HepG2 (cell line): ENCODE results near the gene TAOK3. TPM values are rescaled to one million over a fixed set of nuclear protein-coding genes. Genes with fewer than 3 reads are reported as not detected.

Source experiments
- BCL6 ChIP-seq: IDR thresholded peaks from 2 replicates; pipeline ENCODE4 v1.6.1; 2016; ENCODE audit warnings: missing genetic modification reagents, missing compliant biosample characterization
- ETV6 ChIP-seq: sonication (generic); formaldehyde crosslinking; conservative IDR thresholded peaks from 2 replicates; pipeline ENCODE4 v1.4.0; 2020; ENCODE audit warnings: missing genetic modification reagents
- GTF2F1 ChIP-seq: fragments of 150-350 bp; IDR thresholded peaks from 2 replicates; pipeline ENCODE4 v1.6.1; 2014; ENCODE audit warnings: low read length
- JDP2 ChIP-seq: sonication (generic); formaldehyde crosslinking; IDR thresholded peaks from 2 replicates; pipeline ENCODE4 v1.8.1; 2022; ENCODE audit warnings: missing genetic modification reagents, borderline replicate concordance
- ONECUT2 ChIP-seq: sonication (generic); formaldehyde crosslinking; IDR thresholded peaks from 2 replicates; pipeline ENCODE4 v1.4.0; 2020; ENCODE audit warnings: missing genetic modification reagents
- PAWR ChIP-seq: sonication (generic); formaldehyde crosslinking; IDR thresholded peaks from 2 replicates; pipeline ENCODE4 v1.4.0; 2020; ENCODE audit warnings: missing genetic modification reagents, mild to moderate bottlenecking, borderline replicate concordance
- PPARG ChIP-seq: conservative IDR thresholded peaks from 2 replicates; pipeline ENCODE4 v1.6.1; 2016; ENCODE audit warnings: missing biosample characterization, missing genetic modification reagents
- RBAK ChIP-seq: sonication (generic); formaldehyde crosslinking; IDR thresholded peaks from 2 replicates; pipeline ENCODE4 v1.5.1; 2020; ENCODE audit warnings: mild to moderate bottlenecking, missing genetic modification reagents
- SMAD1 ChIP-seq: sonication (generic); formaldehyde crosslinking; IDR thresholded peaks from 2 replicates; pipeline ENCODE4 v1.4.0; 2020; ENCODE audit warnings: missing genetic modification reagents, low read depth, mild to moderate bottlenecking, borderline replicate concordance
- ZNF30 ChIP-seq: sonication (generic); formaldehyde crosslinking; IDR thresholded peaks from 2 replicates; pipeline ENCODE4 v1.5.0; 2020; ENCODE audit warnings: mild to moderate bottlenecking, missing genetic modification reagents
- ZNF564 ChIP-seq: sonication (generic); formaldehyde crosslinking; IDR thresholded peaks from 2 replicates; pipeline ENCODE4 v1.8.1; 2023; ENCODE audit warnings: mild to moderate bottlenecking, missing genetic modification reagents
- ZNF572 ChIP-seq: sonication (generic); formaldehyde crosslinking; IDR thresholded peaks from 2 replicates; pipeline ENCODE4 v1.5.1; 2020; ENCODE audit warnings: mild to moderate bottlenecking, missing genetic modification reagents
- ZNF790 ChIP-seq: sonication (generic); formaldehyde crosslinking; IDR thresholded peaks from 2 replicates; pipeline ENCODE4 v1.8.0; 2022; ENCODE audit warnings: missing genetic modification reagents, mild to moderate bottlenecking, borderline replicate concordance
- ZZZ3 ChIP-seq: sonication (generic); formaldehyde crosslinking; IDR thresholded peaks from 2 replicates; pipeline ENCODE4 v1.4.0; 2020; ENCODE audit warnings: missing genetic modification reagents, mild to moderate bottlenecking, borderline replicate concordance
- polyA plus RNA-seq, 8 experiments: library from polyadenylated mRNA; depleted of rRNA in 3 of 8; stranded (reverse) in 7 of 8; unstranded in 1 of 8; fragments of >200 nt; fragmentation: Illumina TruSeq in 4 of 8; extraction: Trizol in 4 of 8; gene quantifications; 2 replicates each; pipeline versions ENCODE4 v1.2.1 to v1.2.3, GENCODE V29; 2011 to 2016; ENCODE audit warnings: low read depth in 4 of 8, missing spikeins in 1 of 8, mixed read lengths in 1 of 8; ENCODE audit not compliant: insufficient read depth in 1 of 8
- total RNA-seq, 5 experiments: library from RNA; depleted of rRNA; stranded (reverse); fragments of >200 nt; fragmentation: Illumina TruSeq; extraction: Trizol; gene quantifications; 2 replicates each; pipeline ENCODE4 v1.2.3, GENCODE V29; 2016; ENCODE audit warnings: low read depth in 1 of 5
- TF ChIP-seq, protein P1 (sequence below): sonication (generic); formaldehyde crosslinking; IDR thresholded peaks from 2 replicates; pipeline ENCODE4 v1.4.0; 2020; ENCODE audit warnings: missing genetic modification reagents, borderline replicate concordance
- TF ChIP-seq, protein P2 (sequence below): sonication (generic); formaldehyde crosslinking; IDR thresholded peaks from 2 replicates; pipeline ENCODE4 v1.5.1; 2020; ENCODE audit warnings: missing genetic modification reagents, mild to moderate bottlenecking, borderline replicate concordance
- TF ChIP-seq, protein P3 (sequence below): sonication (generic); formaldehyde crosslinking; IDR thresholded peaks from 2 replicates; pipeline ENCODE4 v1.5.0; 2020; ENCODE audit warnings: missing genetic modification reagents, mild to moderate bottlenecking, borderline replicate concordance
- TF ChIP-seq, protein P4 (sequence below): sonication (generic); formaldehyde crosslinking; IDR thresholded peaks from 2 replicates; pipeline ENCODE4 v1.5.1; 2020; ENCODE audit warnings: missing genetic modification reagents, mild to moderate bottlenecking, borderline replicate concordance
- TF ChIP-seq, protein P5 (sequence below): sonication (generic); formaldehyde crosslinking; IDR thresholded peaks from 2 replicates; pipeline ENCODE4 v1.4.0; 2020; ENCODE audit warnings: mild to moderate bottlenecking, missing genetic modification reagents
- TF ChIP-seq, protein P6 (sequence below): sonication (generic); formaldehyde crosslinking; IDR thresholded peaks from 2 replicates; pipeline ENCODE4 v1.5.1; 2020; ENCODE audit warnings: missing genetic modification reagents, mild to moderate bottlenecking, borderline replicate concordance

Gene TAOK3
- total and polyA plus RNA-seq, 2 of the 13 experiments (the other 11 are each of a cell fraction or from before 2014, with no cell fraction given), result 10.4 to 12.3 TPM

DNA sequence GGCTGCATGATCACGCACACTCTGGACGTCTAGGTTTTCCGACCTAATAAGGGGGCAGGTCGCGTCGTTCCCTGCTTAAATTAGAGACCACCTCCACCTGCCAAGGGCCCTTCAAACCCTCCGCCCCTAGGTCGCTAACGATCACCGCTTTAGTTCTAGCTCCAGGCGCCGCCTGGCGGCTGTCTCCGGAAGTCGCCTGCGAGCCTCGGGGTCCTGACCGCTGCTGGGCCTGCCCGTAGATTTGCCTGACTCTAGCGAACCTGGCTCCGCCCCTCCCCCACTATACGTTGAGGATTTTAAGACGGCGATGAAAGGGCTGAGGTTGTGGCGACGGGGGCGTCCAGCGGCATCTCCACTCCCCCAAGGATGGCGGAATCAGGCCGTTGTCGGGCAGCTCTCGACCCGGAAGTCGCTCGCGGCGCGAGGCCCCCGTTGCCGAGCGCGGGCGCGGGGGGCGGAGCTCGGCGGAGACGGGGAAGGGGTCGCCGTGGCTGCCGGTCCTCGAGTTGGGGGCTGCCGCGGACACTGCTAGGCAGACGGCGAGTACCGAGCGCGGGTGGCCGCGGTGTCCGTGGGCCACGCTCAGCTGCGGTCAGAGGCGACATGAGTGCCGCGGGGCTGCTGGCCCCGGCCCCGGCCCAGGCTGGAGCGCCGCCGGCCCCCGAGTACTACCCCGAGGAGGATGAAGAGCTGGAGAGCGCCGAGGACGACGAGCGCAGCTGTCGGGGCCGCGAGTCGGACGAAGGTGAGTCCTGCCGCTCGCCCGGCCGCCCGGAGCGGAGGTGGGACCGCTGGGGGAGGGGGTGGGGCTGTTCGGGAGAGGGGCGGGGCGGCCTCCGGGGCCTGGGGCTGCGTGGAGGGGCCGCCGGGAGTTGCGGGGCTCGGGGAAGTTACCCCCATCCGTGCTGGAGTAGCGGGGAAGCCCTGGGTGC lies 3.6 kb upstream of the TAOK3 start, which contains the start of gene SUDS3 (continued):
- TF ChIP-seq ZNF564 (CRISPR knock-in tag), result peak; percentile 78; the same call in 1 of the 2 replicates
- no peak for TF ChIP-seq SMAD1 (CRISPR knock-in tag)
- no peak for TF ChIP-seq ZNF790
- peak; percentile 43; the same call in 1 of the 2 replicates for TF ChIP-seq ZZZ3 (CRISPR knock-in tag)
- TF ChIP-seq, protein P1, sequence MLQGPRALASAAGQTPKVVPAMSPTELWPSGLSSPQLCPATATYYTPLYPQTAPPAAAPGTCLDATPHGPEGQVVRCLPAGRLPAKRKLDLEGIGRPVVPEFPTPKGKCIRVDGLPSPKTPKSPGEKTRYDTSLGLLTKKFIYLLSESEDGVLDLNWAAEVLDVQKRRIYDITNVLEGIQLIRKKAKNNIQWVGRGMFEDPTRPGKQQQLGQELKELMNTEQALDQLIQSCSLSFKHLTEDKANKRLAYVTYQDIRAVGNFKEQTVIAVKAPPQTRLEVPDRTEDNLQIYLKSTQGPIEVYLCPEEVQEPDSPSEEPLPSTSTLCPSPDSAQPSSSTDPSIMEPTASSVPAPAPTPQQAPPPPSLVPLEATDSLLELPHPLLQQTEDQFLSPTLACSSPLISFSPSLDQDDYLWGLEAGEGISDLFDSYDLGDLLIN (CRISPR knock-in tag), result no peak
- TF ChIP-seq, protein P2, sequence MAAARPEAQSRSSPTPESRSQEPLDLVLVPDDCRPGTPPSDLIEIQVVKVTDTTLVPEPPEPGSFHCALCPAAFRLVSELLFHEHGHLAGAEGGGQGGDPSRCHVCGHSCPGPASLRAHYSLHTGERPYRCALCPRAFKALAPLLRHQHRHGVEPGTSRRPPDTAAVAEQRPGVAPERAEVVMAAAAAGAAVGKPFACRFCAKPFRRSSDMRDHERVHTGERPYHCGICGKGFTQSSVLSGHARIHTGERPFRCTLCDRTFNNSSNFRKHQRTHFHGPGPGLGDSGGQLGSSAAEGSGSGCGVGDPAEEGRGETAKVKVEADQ (CRISPR knock-in tag), result peak; percentile 53; the same call in 1 of the 2 replicates
- TF ChIP-seq, protein P3, sequence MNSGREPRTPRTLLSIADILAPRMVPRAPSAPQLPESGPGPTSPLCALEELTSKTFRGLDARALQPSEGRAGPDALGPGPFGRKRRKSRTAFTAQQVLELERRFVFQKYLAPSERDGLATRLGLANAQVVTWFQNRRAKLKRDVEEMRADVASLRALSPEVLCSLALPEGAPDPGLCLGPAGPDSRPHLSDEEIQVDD (CRISPR knock-in tag), result no peak
- TF ChIP-seq RBAK (CRISPR knock-in tag), result no peak
- TF ChIP-seq BCL6, result peak; percentile 38
- peak; percentile 97 for TF ChIP-seq ZNF572
- TF ChIP-seq, protein P4, sequence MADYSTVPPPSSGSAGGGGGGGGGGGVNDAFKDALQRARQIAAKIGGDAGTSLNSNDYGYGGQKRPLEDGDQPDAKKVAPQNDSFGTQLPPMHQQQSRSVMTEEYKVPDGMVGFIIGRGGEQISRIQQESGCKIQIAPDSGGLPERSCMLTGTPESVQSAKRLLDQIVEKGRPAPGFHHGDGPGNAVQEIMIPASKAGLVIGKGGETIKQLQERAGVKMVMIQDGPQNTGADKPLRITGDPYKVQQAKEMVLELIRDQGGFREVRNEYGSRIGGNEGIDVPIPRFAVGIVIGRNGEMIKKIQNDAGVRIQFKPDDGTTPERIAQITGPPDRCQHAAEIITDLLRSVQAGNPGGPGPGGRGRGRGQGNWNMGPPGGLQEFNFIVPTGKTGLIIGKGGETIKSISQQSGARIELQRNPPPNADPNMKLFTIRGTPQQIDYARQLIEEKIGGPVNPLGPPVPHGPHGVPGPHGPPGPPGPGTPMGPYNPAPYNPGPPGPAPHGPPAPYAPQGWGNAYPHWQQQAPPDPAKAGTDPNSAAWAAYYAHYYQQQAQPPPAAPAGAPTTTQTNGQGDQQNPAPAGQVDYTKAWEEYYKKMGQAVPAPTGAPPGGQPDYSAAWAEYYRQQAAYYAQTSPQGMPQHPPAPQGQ (CRISPR knock-in tag), result no peak
- TF ChIP-seq JDP2 (CRISPR knock-in tag), result no peak
- no peak for TF ChIP-seq ZNF30
- TF ChIP-seq, protein P5, sequence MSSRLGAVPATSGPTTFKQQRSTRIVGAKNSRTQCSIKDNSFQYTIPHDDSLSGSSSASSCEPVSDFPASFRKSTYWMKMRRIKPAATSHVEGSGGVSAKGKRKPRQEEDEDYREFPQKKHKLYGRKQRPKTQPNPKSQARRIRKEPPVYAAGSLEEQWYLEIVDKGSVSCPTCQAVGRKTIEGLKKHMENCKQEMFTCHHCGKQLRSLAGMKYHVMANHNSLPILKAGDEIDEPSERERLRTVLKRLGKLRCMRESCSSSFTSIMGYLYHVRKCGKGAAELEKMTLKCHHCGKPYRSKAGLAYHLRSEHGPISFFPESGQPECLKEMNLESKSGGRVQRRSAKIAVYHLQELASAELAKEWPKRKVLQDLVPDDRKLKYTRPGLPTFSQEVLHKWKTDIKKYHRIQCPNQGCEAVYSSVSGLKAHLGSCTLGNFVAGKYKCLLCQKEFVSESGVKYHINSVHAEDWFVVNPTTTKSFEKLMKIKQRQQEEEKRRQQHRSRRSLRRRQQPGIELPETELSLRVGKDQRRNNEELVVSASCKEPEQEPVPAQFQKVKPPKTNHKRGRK (CRISPR knock-in tag), result no peak
- TF ChIP-seq ETV6 (CRISPR knock-in tag), result 0 out of 2 replicates have a peak, but pooled peaks have one; percentile 39
- TF ChIP-seq ONECUT2, result no peak
- TF ChIP-seq, protein P6, sequence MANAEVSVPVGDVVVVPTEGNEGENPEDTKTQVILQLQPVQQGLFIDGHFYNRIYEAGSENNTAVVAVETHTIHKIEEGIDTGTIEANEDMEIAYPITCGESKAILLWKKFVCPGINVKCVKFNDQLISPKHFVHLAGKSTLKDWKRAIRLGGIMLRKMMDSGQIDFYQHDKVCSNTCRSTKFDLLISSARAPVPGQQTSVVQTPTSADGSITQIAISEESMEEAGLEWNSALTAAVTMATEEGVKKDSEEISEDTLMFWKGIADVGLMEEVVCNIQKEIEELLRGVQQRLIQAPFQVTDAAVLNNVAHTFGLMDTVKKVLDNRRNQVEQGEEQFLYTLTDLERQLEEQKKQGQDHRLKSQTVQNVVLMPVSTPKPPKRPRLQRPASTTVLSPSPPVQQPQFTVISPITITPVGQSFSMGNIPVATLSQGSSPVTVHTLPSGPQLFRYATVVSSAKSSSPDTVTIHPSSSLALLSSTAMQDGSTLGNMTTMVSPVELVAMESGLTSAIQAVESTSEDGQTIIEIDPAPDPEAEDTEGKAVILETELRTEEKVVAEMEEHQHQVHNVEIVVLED, result peak; percentile 81
- TF ChIP-seq PPARG (CRISPR knock-in tag), result no peak; the same call in 1 of the 2 replicates
- no peak; the same call in 1 of the 2 replicates for TF ChIP-seq PAWR
- TF ChIP-seq GTF2F1, result no peak
